DND-41 (cell line): ENCODE data around the gene ABCC3.
A peak's percentile ranks its signal among the peaks of the same experiment; 100 is the strongest.

ENCODE experiments used
- ATAC-seq: fragments of 200-7000 bp; cut with Tn5 transposase; 3 replicates; pipeline ENCODE4 v1.9.1; 2021; ENCODE audit warnings: low read depth; ENCODE audit not compliant: insufficient read depth
- DNase-seq: peaks from one replicate; pipeline ENCODE4 v3.0.0-alpha.2; 2020
- H2AFZ ChIP-seq: 2 replicates; pipeline ENCODE4 v1.6.0; 2012; ENCODE audit warnings: low read depth, low read length
- H3K27ac ChIP-seq: 2 replicates; pipeline ENCODE4 v1.5.1; 2012; ENCODE audit warnings: low read length, inconsistent platforms
- H3K27me3 ChIP-seq: fragments of 200-600 bp; sonication (generic); 2 replicates; pipeline ENCODE4 v1.6.0; 2012; ENCODE audit warnings: low read length, mild to moderate bottlenecking, inconsistent platforms; ENCODE audit not compliant: insufficient read depth, poor library complexity
- H3K36me3 ChIP-seq: 2 replicates; pipeline ENCODE4 v1.5.1; 2012; ENCODE audit warnings: low read length, inconsistent platforms; ENCODE audit not compliant: insufficient read depth
- H3K4me1 ChIP-seq: 2 replicates; pipeline ENCODE4 v1.5.1; 2012; ENCODE audit warnings: mild to moderate bottlenecking, low read length; ENCODE audit not compliant: insufficient read depth
- H3K4me2 ChIP-seq: 2 replicates; pipeline ENCODE4 v1.6.0; 2012; ENCODE audit warnings: mild to moderate bottlenecking, moderate library complexity, low read length, inconsistent platforms; ENCODE audit not compliant: insufficient read depth
- H3K4me3 ChIP-seq, 2 experiments: fragments of 200-600 bp in 1 of 2; shearing (Covaris generic) in 1 of 2; 2 replicates each; pipeline ENCODE4 v1.5.1; 2012 to 2016; ENCODE audit warnings: inconsistent platforms in 2 of 2, low read length in 2 of 2, mild to moderate bottlenecking in 2 of 2, low read depth in 1 of 2, moderate library complexity in 1 of 2
- H3K79me2 ChIP-seq: 2 replicates; pipeline ENCODE4 v1.6.0; 2012; ENCODE audit warnings: low read length, inconsistent platforms; ENCODE audit not compliant: insufficient read depth
- H3K9ac ChIP-seq: 2 replicates; pipeline ENCODE4 v1.6.0; 2012; ENCODE audit warnings: low read depth, mild to moderate bottlenecking, inconsistent platforms, low read length, moderate library complexity
- H3K9me3 ChIP-seq: 2 replicates; pipeline ENCODE4 v1.5.1; 2012; ENCODE audit warnings: low read length, moderate library complexity, mild to moderate bottlenecking, inconsistent platforms; ENCODE audit not compliant: insufficient read depth, severe bottlenecking
- H4K20me1 ChIP-seq: 2 replicates; pipeline ENCODE4 v1.6.0; 2012; ENCODE audit warnings: low read length; ENCODE audit not compliant: insufficient read depth
- EZH2 ChIP-seq: IDR thresholded peaks from 3 replicates; pipeline ENCODE4 v1.6.1; 2012; ENCODE audit warnings: borderline replicate concordance, low read depth, mild to moderate bottlenecking, moderate library complexity, low read length, inconsistent platforms; ENCODE audit not compliant: severe bottlenecking
- TF ChIP-seq, protein P1 (sequence below): IDR thresholded peaks from 2 replicates; pipeline ENCODE4 v1.5.1; 2012; ENCODE audit warnings: borderline replicate concordance, low read length, moderate library complexity, mild to moderate bottlenecking; ENCODE audit not compliant: poor library complexity, severe bottlenecking; ENCODE audit errors: extremely low read depth

The ABCC3 gene

DNA sequence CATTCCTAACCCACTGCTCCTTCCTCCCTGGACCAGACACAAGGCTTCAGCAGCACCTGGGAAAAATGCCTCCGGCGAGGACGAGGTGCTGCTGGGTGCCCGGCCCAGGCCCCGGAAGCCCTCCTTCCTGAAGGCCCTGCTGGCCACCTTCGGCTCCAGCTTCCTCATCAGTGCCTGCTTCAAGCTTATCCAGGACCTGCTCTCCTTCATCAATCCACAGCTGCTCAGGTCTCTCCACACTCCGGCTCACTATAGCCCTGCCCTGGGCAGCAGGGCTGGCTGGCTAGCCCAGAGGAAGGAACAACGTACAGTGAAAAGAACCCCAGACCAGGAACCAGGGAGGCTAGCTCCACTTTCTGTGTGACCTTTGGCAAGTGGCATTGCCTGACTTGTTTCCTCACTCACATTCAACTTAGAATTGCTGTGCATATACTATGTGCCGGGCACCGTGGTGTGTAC lies 26.2 kb downstream of the ABCC3 start:
- H4K20me1 ChIP-seq = no peaks in the 10 kb centered on the region; the same call in 1 of the 2 replicates
- H3K27ac ChIP-seq = no peak overlapping the region
- H3K9ac ChIP-seq = no peak overlapping the region
- TF ChIP-seq EZH2 = no peak
- TF ChIP-seq, protein P1, sequence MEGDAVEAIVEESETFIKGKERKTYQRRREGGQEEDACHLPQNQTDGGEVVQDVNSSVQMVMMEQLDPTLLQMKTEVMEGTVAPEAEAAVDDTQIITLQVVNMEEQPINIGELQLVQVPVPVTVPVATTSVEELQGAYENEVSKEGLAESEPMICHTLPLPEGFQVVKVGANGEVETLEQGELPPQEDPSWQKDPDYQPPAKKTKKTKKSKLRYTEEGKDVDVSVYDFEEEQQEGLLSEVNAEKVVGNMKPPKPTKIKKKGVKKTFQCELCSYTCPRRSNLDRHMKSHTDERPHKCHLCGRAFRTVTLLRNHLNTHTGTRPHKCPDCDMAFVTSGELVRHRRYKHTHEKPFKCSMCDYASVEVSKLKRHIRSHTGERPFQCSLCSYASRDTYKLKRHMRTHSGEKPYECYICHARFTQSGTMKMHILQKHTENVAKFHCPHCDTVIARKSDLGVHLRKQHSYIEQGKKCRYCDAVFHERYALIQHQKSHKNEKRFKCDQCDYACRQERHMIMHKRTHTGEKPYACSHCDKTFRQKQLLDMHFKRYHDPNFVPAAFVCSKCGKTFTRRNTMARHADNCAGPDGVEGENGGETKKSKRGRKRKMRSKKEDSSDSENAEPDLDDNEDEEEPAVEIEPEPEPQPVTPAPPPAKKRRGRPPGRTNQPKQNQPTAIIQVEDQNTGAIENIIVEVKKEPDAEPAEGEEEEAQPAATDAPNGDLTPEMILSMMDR = no peak
- ATAC-seq (no peak), DNase-seq (no peak)
- H3K27me3 ChIP-seq = no peaks in the 10 kb centered on the region
- H2AFZ ChIP-seq = no peak overlapping the region
- no peak overlapping the region for H3K4me3 ChIP-seq
- H3K4me1 ChIP-seq = peaks cover 11% of the 10 kb centered on the region
- H3K4me2 ChIP-seq = no peak overlapping the region
- H3K36me3 ChIP-seq = no peaks in the 10 kb centered on the region
- H3K9me3 ChIP-seq = no peaks in the 10 kb centered on the region
- H3K79me2 ChIP-seq = no peaks in the 10 kb centered on the region

DNA sequence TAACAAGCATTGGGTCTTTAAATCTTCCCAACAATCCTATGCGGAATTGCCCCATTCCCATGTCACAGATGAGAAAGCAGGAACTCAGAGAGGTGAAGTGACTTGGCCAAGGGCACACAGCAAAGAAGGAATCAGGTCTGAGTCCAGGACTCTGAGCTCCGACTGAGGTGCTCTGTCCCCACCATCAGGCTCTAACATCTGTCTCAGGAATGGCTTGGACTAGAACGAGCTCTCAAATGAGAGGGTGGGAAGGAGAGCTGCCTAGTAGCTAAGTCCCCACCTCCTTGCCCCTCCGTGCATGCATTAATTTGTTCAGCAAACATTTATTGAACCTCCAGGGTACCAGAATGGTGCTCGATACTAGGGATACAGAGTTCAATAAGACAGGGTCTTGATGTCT lies 26.7 kb downstream of the ABCC3 start:
- Histone ChIP-seq H3K9me3 (no peaks in the 10 kb centered on the region), H2AFZ (peak overlapping the region; percentile 33; the same call in 1 of the 2 replicates), H3K4me2 (no peak overlapping the region), H3K27me3 (no peaks in the 10 kb centered on the region), H3K36me3 (no peaks in the 10 kb centered on the region), H3K4me3 (no peak overlapping the region), H3K79me2 (no peaks in the 10 kb centered on the region), H4K20me1 (no peaks in the 10 kb centered on the region; the same call in 1 of the 2 replicates), H3K4me1 (peaks cover 11% of the 10 kb centered on the region), H3K27ac (no peak overlapping the region), H3K9ac (no peak overlapping the region)
- TF ChIP-seq, protein P1 = no peak
- TF ChIP-seq EZH2 = no peak
- ATAC-seq = no peak
- DNase-seq = no peak

DNA sequence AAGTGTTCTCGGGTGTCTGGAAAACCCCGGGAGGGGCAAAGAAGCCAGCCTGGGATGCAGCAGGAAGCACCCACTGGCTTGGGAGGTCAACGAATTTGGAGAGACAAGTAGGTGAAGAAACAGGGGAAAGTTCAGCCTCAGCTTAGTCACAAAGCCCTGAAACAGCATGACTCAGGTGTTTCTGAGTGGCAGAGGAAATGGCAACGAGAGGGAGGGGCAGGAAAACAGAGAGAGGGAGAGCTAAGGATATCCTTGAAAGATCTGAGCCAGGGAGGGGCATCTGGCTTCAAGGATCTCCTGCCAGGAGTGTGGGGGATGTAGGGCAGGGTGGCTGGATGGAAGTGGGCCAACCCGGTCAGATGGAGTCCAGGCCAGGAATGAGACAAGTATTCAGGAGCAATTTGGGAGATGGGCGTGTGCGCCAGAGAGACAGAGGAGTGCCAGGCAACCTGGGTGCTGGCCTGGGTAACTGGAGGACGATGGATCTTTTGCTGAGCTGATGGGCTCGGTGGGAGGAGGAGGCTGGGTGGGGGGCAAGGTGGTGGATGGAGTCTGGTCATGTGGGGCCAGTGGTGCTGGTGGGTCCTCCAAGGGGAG lies 27.2 kb downstream of the ABCC3 start:
- H3K9ac ChIP-seq = no peak overlapping the region
- H3K4me2 ChIP-seq = no peak overlapping the region
- DNase-seq = peak; percentile 48
- peak overlapping the region; percentile 33; the same call in 1 of the 2 replicates for H2AFZ ChIP-seq
- H3K27me3 ChIP-seq = no peaks in the 10 kb centered on the region
- H3K9me3 ChIP-seq = no peaks in the 10 kb centered on the region
- TF ChIP-seq EZH2 = no peak
- TF ChIP-seq, protein P1 = no peak
- H3K79me2 ChIP-seq = no peaks in the 10 kb centered on the region
- peak; percentile 76 for ATAC-seq
- no peak overlapping the region for H3K27ac ChIP-seq
- no peak overlapping the region for H3K4me3 ChIP-seq
- no peaks in the 10 kb centered on the region for H3K36me3 ChIP-seq
- peaks cover 11% of the 10 kb centered on the region for H3K4me1 ChIP-seq
- H4K20me1 ChIP-seq = no peaks in the 10 kb centered on the region; the same call in 1 of the 2 replicates
